CD8-positive, alpha-beta memory T cell (primary cell): Measurements from ENCODE around the gene TRPM3. TPM values are rescaled to one million over a fixed set of nuclear protein-coding genes. Genes with fewer than 3 reads are reported as not detected.

ENCODE experiments used
- CTCF ChIA-PET: fragments of 350-600 bp; sonication (Branson Sonifier 250); formaldehyde crosslinking; loops from one replicate; lab custom pipeline; 2021; ENCODE audit warnings: antibody characterized with exemption; lab: Charles Lee
- POLR2A ChIA-PET: fragments of 350-600 bp; sonication (Branson Sonifier 250); formaldehyde crosslinking; loops from one replicate; lab custom pipeline; 2021; ENCODE audit warnings: antibody characterized with exemption; lab: Charles Lee
- DNase-seq, 5 donors: peaks; one replicate each; pipeline versions ENCODE4 v3.0.0 to v3.0.0-alpha.2; 2020 to 2022; ENCODE audit warnings: mixed read lengths in 1 of 5
- H3K27ac ChIP-seq: one replicate; pipeline ENCODE4 v1.7.0; 2013; ENCODE audit warnings: low read depth, mild to moderate bottlenecking, low read length, moderate library complexity
- H3K27me3 ChIP-seq: 2 replicates; pipeline ENCODE4 v1.7.0; 2013; ENCODE audit warnings: low read length, mild to moderate bottlenecking; ENCODE audit not compliant: insufficient read depth, poor library complexity, severe bottlenecking
- H3K36me3 ChIP-seq: 2 replicates; pipeline ENCODE4 v1.7.0; 2013; ENCODE audit warnings: mild to moderate bottlenecking, low read length, moderate library complexity; ENCODE audit not compliant: insufficient read depth
- H3K4me1 ChIP-seq: 2 replicates; pipeline ENCODE4 v1.7.0; 2013; ENCODE audit warnings: mild to moderate bottlenecking, low read length, moderate library complexity; ENCODE audit not compliant: insufficient read depth
- H3K4me3 ChIP-seq: 2 replicates; pipeline ENCODE4 v1.7.0; 2013; ENCODE audit warnings: mild to moderate bottlenecking, low read length
- H3K9me3 ChIP-seq: 2 replicates; pipeline ENCODE4 v1.7.0; 2013; ENCODE audit warnings: mild to moderate bottlenecking, low read length
- H3K27ac Mint-ChIP-seq, 8 donors: one replicate each; pipeline ENCODE4 v1.8.0; 2020 to 2021; ENCODE audit warnings: mixed read lengths in 8 of 8, mild to moderate bottlenecking in 6 of 8, inconsistent platforms in 3 of 8, moderate library complexity in 3 of 8
- H3K27me3 Mint-ChIP-seq, 2 donors: one replicate each; pipeline ENCODE4 v1.8.0; 2020 to 2021; ENCODE audit warnings: mixed read lengths in 2 of 2, mild to moderate bottlenecking in 1 of 2, moderate library complexity in 1 of 2
- H3K36me3 Mint-ChIP-seq, 3 donors: one replicate each; pipeline ENCODE4 v1.8.0; 2020 to 2021; ENCODE audit warnings: mixed read lengths in 3 of 3, inconsistent platforms in 1 of 3, mild to moderate bottlenecking in 1 of 3
- H3K4me1 Mint-ChIP-seq, 3 donors: one replicate each; pipeline ENCODE4 v1.8.0; 2020 to 2021; ENCODE audit warnings: mixed read lengths in 3 of 3, inconsistent platforms in 1 of 3, mild to moderate bottlenecking in 1 of 3
- H3K4me3 Mint-ChIP-seq, 7 donors: one replicate each; pipeline ENCODE4 v1.8.0; 2020 to 2021; ENCODE audit warnings: mixed read lengths in 7 of 7, mild to moderate bottlenecking in 6 of 7, moderate library complexity in 4 of 7, inconsistent platforms in 2 of 7
- H3K9me3 Mint-ChIP-seq, 5 donors: one replicate each; pipeline ENCODE4 v1.8.0; 2020 to 2022; ENCODE audit warnings: mixed read lengths in 5 of 5, mild to moderate bottlenecking in 3 of 5, moderate library complexity in 2 of 5, inconsistent platforms in 1 of 5
- polyA plus RNA-seq: library from polyadenylated mRNA; unstranded; fragments of 300-500 nt; fragmentation: Illumina TruSeq; gene quantifications from one replicate; pipeline ENCODE4 v1.2.3, GENCODE V29; 2021
- total RNA-seq, 2 experiments: library from RNA; stranded (reverse); gene quantifications; one replicate each; pipeline ENCODE4 v1.2.3, GENCODE V29; 2021

The TRPM3 gene
- total and polyA plus RNA-seq, 3 experiments from 2014 or later, result not detected

- Histone ChIP-seq H3K27ac (no peak overlapping the region), H3K4me3 (no peak overlapping the region), H3K27me3 (no peaks in the 10 kb centered on the region), H3K4me1 (peaks cover 4% of the 10 kb centered on the region), H3K36me3 (no peaks in the 10 kb centered on the region), H3K9me3 (no peaks in the 10 kb centered on the region)
- Mint-ChIP-seq H3K4me1 (no peaks in the 10 kb centered on the region), H3K27ac (no peak overlapping the region), H3K27me3 (no peaks in the 10 kb centered on the region), H3K9me3 (no peaks in the 10 kb centered on the region), H3K4me3 (no peak overlapping the region), H3K36me3 (no peaks in the 10 kb centered on the region)
- CTCF ChIA-PET, result interaction anchor here (1.3 to 1.9 kb wide), 3 partner anchors 224 to 486 kb away, joined by 3 to 5 read pairs (median 5); no protein-coding TSS in a partner anchor
- POLR2A ChIA-PET, result interaction anchor here (0.5 kb wide), 1 partner anchor 28 kb away, joined by 10 read pairs; no protein-coding TSS in a partner anchor
- DNase-seq, result no peak
These were observed 523.5 kb downstream of the TRPM3 start for GRCh38 chr9:70597886-70598285.

DNA sequence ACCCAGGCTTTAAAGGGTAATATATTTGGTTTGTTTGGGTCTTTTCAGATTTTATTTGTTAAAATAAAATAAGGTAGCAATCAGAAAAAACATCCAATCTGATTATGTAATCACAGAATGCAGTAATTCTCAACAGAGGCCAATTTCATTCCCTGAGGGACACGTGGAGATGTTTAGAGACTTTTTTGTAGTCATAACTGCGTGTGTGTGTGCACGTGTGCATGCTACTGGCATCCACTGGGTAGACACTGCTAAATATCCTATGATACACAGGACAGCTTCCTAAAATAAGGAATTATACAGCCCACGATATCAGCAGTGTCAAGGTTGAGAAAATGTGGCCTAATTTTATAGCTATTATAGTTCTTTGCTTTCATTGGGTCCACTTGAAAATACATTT is 526.2 kb downstream of the TRPM3 start:
- Mint-ChIP-seq H3K36me3 (no peaks in the 10 kb centered on the region), H3K27ac (no peak overlapping the region), H3K4me3 (no peak overlapping the region), H3K27me3 (no peaks in the 10 kb centered on the region), H3K4me1 (no peaks in the 10 kb centered on the region), H3K9me3 (no peaks in the 10 kb centered on the region)
- POLR2A ChIA-PET, result no interaction called here
- Histone ChIP-seq H3K27ac (no peak overlapping the region), H3K27me3 (no peaks in the 10 kb centered on the region), H3K4me1 (no peaks in the 10 kb centered on the region), H3K9me3 (no peaks in the 10 kb centered on the region), H3K36me3 (no peaks in the 10 kb centered on the region), H3K4me3 (no peak overlapping the region)
- CTCF ChIA-PET, result no interaction called here
- no peak for DNase-seq

- Mint-ChIP-seq H3K4me1 (no peaks in the 10 kb centered on the region), H3K4me3 (no peak overlapping the region), H3K9me3 (no peaks in the 10 kb centered on the region), H3K27ac (no peak overlapping the region), H3K27me3 (no peaks in the 10 kb centered on the region), H3K36me3 (no peaks in the 10 kb centered on the region)
- ChIA-PET CTCF (interaction anchor here (3.7 kb wide), 1 partner anchor 8 kb away, joined by 16 read pairs; no protein-coding TSS in a partner anchor), POLR2A (no interaction called here)
- Histone ChIP-seq H3K27me3 (no peaks in the 10 kb centered on the region), H3K9me3 (no peaks in the 10 kb centered on the region), H3K36me3 (no peaks in the 10 kb centered on the region), H3K4me3 (no peak overlapping the region), H3K27ac (no peak overlapping the region), H3K4me1 (no peaks in the 10 kb centered on the region)
- no peak for DNase-seq
These were observed 527.0 kb downstream of the TRPM3 start for GRCh38 chr9:70594386-70594944.

GRCh38 chr9:70593241-70593640 is 528.2 kb downstream of the TRPM3 start:
- H3K27ac Mint-ChIP-seq, result no peak overlapping the region
- no peaks in the 10 kb centered on the region for H3K9me3 Mint-ChIP-seq
- no peak overlapping the region for H3K27ac ChIP-seq
- H3K36me3 Mint-ChIP-seq, result no peaks in the 10 kb centered on the region
- H3K27me3 ChIP-seq, result no peaks in the 10 kb centered on the region
- no peak overlapping the region for H3K4me3 Mint-ChIP-seq
- H3K27me3 Mint-ChIP-seq, result peaks cover 0 to 4% of the 10 kb centered on the region in 2 donors
- H3K4me1 ChIP-seq, result no peaks in the 10 kb centered on the region
- no peaks in the 10 kb centered on the region for H3K9me3 ChIP-seq
- POLR2A ChIA-PET, result interaction anchor here (0.6 kb wide), 1 partner anchor 23 kb away, joined by 3 read pairs; no protein-coding TSS in a partner anchor
- no peak overlapping the region for H3K4me3 ChIP-seq
- no peak for DNase-seq
- no peaks in the 10 kb centered on the region for H3K4me1 Mint-ChIP-seq
- no peaks in the 10 kb centered on the region for H3K36me3 ChIP-seq
- CTCF ChIA-PET, result interaction anchor here (3.7 kb wide), 1 partner anchor 9 kb away, joined by 16 read pairs; no protein-coding TSS in a partner anchor

- H3K4me1 Mint-ChIP-seq, result no peaks in the 10 kb centered on the region
- H3K4me1 ChIP-seq, result no peaks in the 10 kb centered on the region
- no peak overlapping the region for H3K27ac ChIP-seq
- ChIA-PET POLR2A (no interaction called here), CTCF (no interaction called here)
- no peak for DNase-seq
- H3K4me3 ChIP-seq, result no peak overlapping the region
- no peak overlapping the region for H3K27ac Mint-ChIP-seq
- peaks cover 0 to 8% of the 10 kb centered on the region in 2 donors for H3K27me3 Mint-ChIP-seq
- no peaks in the 10 kb centered on the region for H3K27me3 ChIP-seq
- no peaks in the 10 kb centered on the region for H3K9me3 ChIP-seq
- H3K9me3 Mint-ChIP-seq, result no peaks in the 10 kb centered on the region
- no peak overlapping the region for H3K4me3 Mint-ChIP-seq
- H3K36me3 Mint-ChIP-seq, result no peaks in the 10 kb centered on the region
- no peaks in the 10 kb centered on the region for H3K36me3 ChIP-seq
These were observed 531.1 kb downstream of the TRPM3 start for GRCh38 chr9:70590315-70590677.

DNA sequence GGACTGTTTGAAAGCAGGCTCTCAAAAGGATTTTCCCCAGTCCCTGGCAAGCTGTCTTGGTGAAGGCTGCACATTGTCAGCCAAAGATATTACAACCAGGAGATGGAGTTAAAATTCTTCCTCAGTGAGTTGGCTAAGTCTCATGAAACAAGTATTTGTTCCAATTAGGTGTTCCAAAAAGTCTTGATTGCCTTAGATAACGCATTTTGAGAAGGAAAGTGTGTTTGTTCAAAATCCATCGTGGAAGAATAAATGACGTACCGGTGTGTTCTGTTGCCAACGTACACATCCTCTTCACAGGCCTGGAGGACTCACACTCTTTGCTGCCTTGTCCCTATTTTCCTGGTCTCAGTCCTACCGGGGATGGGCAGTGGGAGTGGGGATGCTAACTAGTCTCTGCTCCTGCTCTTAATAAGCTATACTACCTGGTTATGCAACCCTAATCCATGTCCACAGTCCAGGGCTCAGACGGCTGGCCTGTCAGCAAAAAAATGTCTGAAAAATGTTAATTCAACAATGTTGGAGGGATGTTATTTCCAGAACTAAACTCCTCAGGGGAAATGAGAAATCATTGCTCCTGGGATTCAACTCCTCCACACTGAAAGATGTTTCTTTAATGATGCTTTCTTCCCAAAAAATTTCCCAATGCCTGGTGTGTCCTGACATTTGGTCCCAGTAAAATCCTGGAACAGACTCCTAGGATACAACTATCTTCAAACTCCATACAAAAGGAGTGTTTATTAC is 531.7 kb downstream of the TRPM3 start:
- Mint-ChIP-seq H3K9me3 (no peaks in the 10 kb centered on the region), H3K36me3 (no peaks in the 10 kb centered on the region), H3K27ac (no peak overlapping the region), H3K27me3 (peaks cover 0 to 8% of the 10 kb centered on the region in 2 donors), H3K4me3 (no peak overlapping the region), H3K4me1 (no peaks in the 10 kb centered on the region)
- CTCF ChIA-PET, result no interaction called here
- no peaks in the 10 kb centered on the region for H3K4me1 ChIP-seq
- no peak overlapping the region for H3K4me3 ChIP-seq
- H3K36me3 ChIP-seq, result no peaks in the 10 kb centered on the region
- POLR2A ChIA-PET, result no interaction called here
- H3K9me3 ChIP-seq, result no peaks in the 10 kb centered on the region
- no peak for DNase-seq
- H3K27ac ChIP-seq, result no peak overlapping the region
- no peaks in the 10 kb centered on the region for H3K27me3 ChIP-seq

DNA sequence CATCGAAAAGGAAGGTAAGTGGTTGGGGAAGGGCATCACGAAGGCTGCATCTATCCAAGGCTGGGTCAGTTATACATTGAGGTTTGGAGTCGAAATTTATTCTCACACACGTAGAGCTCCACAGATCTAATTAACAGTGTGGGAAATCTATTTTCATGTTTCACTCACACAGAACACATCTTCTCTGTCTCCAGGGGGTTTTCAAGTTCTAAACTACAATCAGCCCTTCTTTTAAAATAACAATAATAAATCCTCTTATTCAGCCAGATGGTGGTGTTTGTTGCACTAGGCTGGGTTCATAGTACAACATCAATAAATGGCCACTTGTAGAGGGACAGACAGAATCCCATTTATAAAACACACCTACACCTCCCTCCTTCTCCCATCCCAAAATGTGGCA is 532.4 kb downstream of the TRPM3 start:
- Mint-ChIP-seq H3K36me3 (no peaks in the 10 kb centered on the region), H3K4me3 (no peak overlapping the region), H3K27me3 (peaks cover 0 to 8% of the 10 kb centered on the region in 2 donors), H3K27ac (peak overlapping the region in 1 of 8 donors; percentile 19), H3K9me3 (no peaks in the 10 kb centered on the region), H3K4me1 (no peaks in the 10 kb centered on the region)
- Histone ChIP-seq H3K9me3 (no peaks in the 10 kb centered on the region), H3K36me3 (no peaks in the 10 kb centered on the region), H3K4me1 (no peaks in the 10 kb centered on the region), H3K4me3 (no peak overlapping the region), H3K27ac (no peak overlapping the region), H3K27me3 (no peaks in the 10 kb centered on the region)
- DNase-seq, result no peak
- CTCF ChIA-PET, result no interaction called here
- POLR2A ChIA-PET, result no interaction called here

DNA sequence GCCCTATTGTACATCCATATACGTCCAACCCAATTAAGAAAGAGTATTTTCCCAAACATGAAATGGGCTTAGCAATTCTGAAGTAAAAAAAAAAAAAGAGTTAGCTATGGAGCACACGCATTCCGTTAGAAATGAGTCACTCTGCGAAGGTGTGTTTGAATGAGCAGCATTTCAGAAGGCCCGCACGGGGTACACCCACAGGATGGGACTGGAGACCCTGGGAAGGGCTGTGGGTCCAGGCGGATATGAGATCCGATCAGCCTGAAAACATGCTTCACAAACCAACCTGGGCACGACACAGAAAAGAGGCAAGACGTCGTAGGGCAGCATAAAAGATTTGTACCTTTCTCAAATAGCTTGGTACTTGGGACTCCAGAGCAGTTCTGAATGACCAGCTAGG is 533.0 kb downstream of the TRPM3 start:
- POLR2A ChIA-PET, result no interaction called here
- no peak for DNase-seq
- no peaks in the 10 kb centered on the region for H3K4me1 Mint-ChIP-seq

More for the DNA sequence above, 533.0 kb downstream of the TRPM3 start:
- no peaks in the 10 kb centered on the region for H3K4me1 ChIP-seq
- H3K27me3 ChIP-seq, result no peaks in the 10 kb centered on the region
- H3K36me3 ChIP-seq, result no peaks in the 10 kb centered on the region
- peaks cover 0 to 8% of the 10 kb centered on the region in 2 donors for H3K27me3 Mint-ChIP-seq
- peak overlapping the region in 1 of 8 donors; percentile 6 for H3K27ac Mint-ChIP-seq
- H3K4me3 Mint-ChIP-seq, result no peak overlapping the region
- H3K9me3 ChIP-seq, result no peaks in the 10 kb centered on the region
- H3K4me3 ChIP-seq, result no peak overlapping the region
- H3K9me3 Mint-ChIP-seq, result no peaks in the 10 kb centered on the region
- H3K27ac ChIP-seq, result no peak overlapping the region
- H3K36me3 Mint-ChIP-seq, result no peaks in the 10 kb centered on the region
- CTCF ChIA-PET, result no interaction called here
